ENCODE results near the gene KRT6C.

GRCh38 chr12:52487211-52487610 is 13.6 kb upstream of the KRT6C start:
- no peak for TF ChIP-seq CTCF (IDR thresholded peaks at IDR 0.05)
- no peak for TF ChIP-seq POLR2A (IDR thresholded peaks at IDR 0.05)

All from esophagus squamous epithelium (tissue), 4 donors.